GM10266 (cell line): ENCODE results near the gene PA2G4.

Experiments
- DNase-seq: peaks from one replicate; pipeline ENCODE4 v3.0.0; 2012; ENCODE audit errors: extremely low spot score
- CTCF ChIP-seq: IDR thresholded peaks from 2 replicates; pipeline ENCODE4 v1.5.1; 2012; ENCODE audit warnings: mild to moderate bottlenecking, low read depth; ENCODE audit not compliant: control insufficient read depth, insufficient read depth; ENCODE audit errors: missing control alignments

Gene PA2G4

GRCh38 chr12:56078931-56079722 is 25.2 kb upstream of the PA2G4 start:
- DNase-seq: peak; percentile 83
- TF ChIP-seq CTCF: peak; percentile 63

- peak; percentile 72 for DNase-seq
- no peak for TF ChIP-seq CTCF
Measured at GRCh38 chr12:56079723-56080555, 24.4 kb upstream of the PA2G4 start, which contains the start of gene ERBB3. ERBB3 (plus strand) TSS chr12:56080165; CDS start chr12:56080301, 136 bp downstream.

- no peak for DNase-seq
- TF ChIP-seq CTCF: no peak
Measured at GRCh38 chr12:56080556-56081138, 23.7 kb upstream of the PA2G4 start.

- no peak for DNase-seq
- no peak for TF ChIP-seq CTCF
Measured at GRCh38 chr12:56081393-56082347, 22.7 kb upstream of the PA2G4 start.

- TF ChIP-seq CTCF: no peak
- DNase-seq: no peak
Measured at GRCh38 chr12:56082382-56082781, 22.0 kb upstream of the PA2G4 start.

- TF ChIP-seq CTCF: no peak
- no peak for DNase-seq
Measured at GRCh38 chr12:56082967-56083366, 21.4 kb upstream of the PA2G4 start.
